GM12873 (cell line): ENCODE data around the gene CTNNA3.
A peak's percentile ranks its signal among the peaks of the same experiment; 100 is the strongest.

Experiments
- CTCF ChIP-seq: IDR thresholded peaks from 2 replicates; pipeline ENCODE4 v1.5.1; 2012; ENCODE audit warnings: low read depth, mild to moderate bottlenecking, moderate library complexity, low read length, control low read depth; ENCODE audit not compliant: insufficient read depth; ENCODE audit errors: missing control alignments

CTNNA3 gene

GRCh38 chr10:66929375-66929774 lies 766.6 kb downstream of the CTNNA3 start:
- no peak for TF ChIP-seq CTCF

GRCh38 chr10:66928776-66929175 lies 767.2 kb downstream of the CTNNA3 start:
- TF ChIP-seq CTCF: no peak

- TF ChIP-seq CTCF: no peak
Measured at GRCh38 chr10:66927971-66928770, 767.8 kb downstream of the CTNNA3 start.

- no peak for TF ChIP-seq CTCF
Measured at GRCh38 chr10:66927251-66927935, 768.6 kb downstream of the CTNNA3 start.

- no peak for TF ChIP-seq CTCF
Measured at GRCh38 chr10:66926841-66927240, 769.2 kb downstream of the CTNNA3 start.

GRCh38 chr10:66925896-66926715 lies 769.9 kb downstream of the CTNNA3 start, which contains the start of gene LRRTM3:
LRRTM3 (plus strand) TSS chr10:66926036.
- peak; percentile 81 for TF ChIP-seq CTCF

GRCh38 chr10:66925373-66925772 lies 770.6 kb downstream of the CTNNA3 start:
- no peak for TF ChIP-seq CTCF
